Activated naive CD4-positive, alpha-beta T cell treated with anti-CD3 and anti-CD28 coated beads, Interleukin-2, amount 10 ng/mL, durations not matched to agents 7 days and 5 days (primary cell): ENCODE measurements around the gene KISS1R.
A peak's percentile ranks its signal among the peaks of the same experiment; 100 is the strongest.

Experiments used
- CTCF ChIA-PET: fragments of 350-600 bp; sonication (Branson Sonifier 250); formaldehyde crosslinking; loops from one replicate; lab custom pipeline; 2021; ENCODE audit warnings: antibody characterized with exemption; lab: Charles Lee
- DNase-seq: peaks from one replicate; pipeline ENCODE4 v3.0.0-alpha.2; 2020
- H3K27ac Mint-ChIP-seq: one replicate; pipeline ENCODE4 v1.8.0; 2021; ENCODE audit warnings: mild to moderate bottlenecking, moderate library complexity, mixed read lengths
- H3K27me3 Mint-ChIP-seq: one replicate; pipeline ENCODE4 v1.8.0; 2021; ENCODE audit warnings: mild to moderate bottlenecking, mixed read lengths
- H3K36me3 Mint-ChIP-seq: one replicate; pipeline ENCODE4 v1.8.0; 2021; ENCODE audit warnings: mixed read lengths
- H3K4me1 Mint-ChIP-seq: one replicate; pipeline ENCODE4 v1.8.0; 2021; ENCODE audit warnings: mixed read lengths
- H3K4me3 Mint-ChIP-seq: one replicate; pipeline ENCODE4 v1.8.0; 2021; ENCODE audit warnings: mild to moderate bottlenecking, moderate library complexity, mixed read lengths
- H3K9me3 Mint-ChIP-seq: one replicate; pipeline ENCODE4 v1.8.0; 2021; ENCODE audit warnings: mixed read lengths

KISS1R gene

DNA sequence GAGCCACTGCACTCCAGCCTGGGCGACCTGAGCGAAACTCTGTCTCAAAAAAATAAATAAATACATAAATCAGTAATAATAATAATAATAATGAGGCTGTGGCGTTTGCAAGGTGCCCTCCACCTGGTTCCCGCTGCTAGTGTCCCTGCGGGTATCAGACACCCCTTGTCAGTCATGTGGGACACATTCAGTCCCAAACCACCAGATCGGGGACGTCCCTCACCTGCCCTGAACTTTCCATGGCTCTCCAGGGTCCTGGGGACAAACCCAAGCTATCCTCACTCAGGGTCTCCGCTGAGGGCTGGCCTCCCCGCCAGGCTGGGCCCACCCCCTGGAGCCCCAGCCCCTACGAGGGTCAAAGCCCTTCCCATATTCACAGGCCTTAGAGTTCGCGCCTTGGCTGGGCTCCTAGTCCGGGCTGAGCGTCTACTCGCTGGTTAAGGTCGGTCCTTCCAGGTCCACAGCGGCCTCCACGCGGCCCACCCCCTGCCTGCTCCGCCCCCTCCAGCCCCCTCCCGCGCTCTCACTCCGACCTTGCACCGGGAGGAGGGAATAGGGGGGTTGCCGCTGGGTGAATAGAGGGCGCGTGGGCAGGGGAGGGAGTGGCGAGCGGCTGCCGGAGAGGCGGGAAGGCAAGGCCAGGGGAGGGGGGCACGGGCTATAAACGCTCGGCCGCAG lies 349 bp upstream of the KISS1R start:
- CTCF ChIA-PET: interaction anchor here (1.1 to 4.5 kb wide), 3 partner anchors 53 to 75 kb away, joined by 4 to 24 read pairs (median 12); no protein-coding TSS in a partner anchor
- Mint-ChIP-seq H3K27ac (no peak overlapping the region), H3K9me3 (no peaks in the 10 kb centered on the region), H3K4me1 (peaks cover 27% of the 10 kb centered on the region), H3K36me3 (no peaks in the 10 kb centered on the region), H3K27me3 (peaks cover 47% of the 10 kb centered on the region), H3K4me3 (peak overlapping the region; percentile 40)
- peak; percentile 41 for DNase-seq

DNA sequence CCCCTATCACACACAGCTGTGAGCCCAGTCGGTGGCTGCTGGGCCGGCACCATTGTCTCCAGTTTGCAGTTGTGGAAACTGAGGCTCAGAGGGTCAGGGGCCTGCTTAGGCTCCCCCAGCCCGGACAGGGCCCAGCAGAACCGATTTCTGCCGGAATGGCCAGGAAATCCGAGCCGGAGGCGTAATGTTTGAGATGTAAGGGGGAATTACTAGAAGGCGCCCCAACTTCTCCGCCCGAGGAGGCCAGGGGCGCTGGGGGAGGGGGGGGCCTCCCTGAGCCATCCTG lies 962 bp downstream of the KISS1R start:
- no peaks in the 10 kb centered on the region for H3K36me3 Mint-ChIP-seq
- H3K27me3 Mint-ChIP-seq: peaks cover 49% of the 10 kb centered on the region
- H3K4me3 Mint-ChIP-seq: peak overlapping the region; percentile 61
- H3K4me1 Mint-ChIP-seq: peaks cover 30% of the 10 kb centered on the region
- no peaks in the 10 kb centered on the region for H3K9me3 Mint-ChIP-seq
- no peak for DNase-seq
- CTCF ChIA-PET: interaction anchor here (4.5 kb wide), 1 partner anchor 55 kb away, joined by 24 read pairs; no protein-coding TSS in a partner anchor
- no peak overlapping the region for H3K27ac Mint-ChIP-seq

DNA sequence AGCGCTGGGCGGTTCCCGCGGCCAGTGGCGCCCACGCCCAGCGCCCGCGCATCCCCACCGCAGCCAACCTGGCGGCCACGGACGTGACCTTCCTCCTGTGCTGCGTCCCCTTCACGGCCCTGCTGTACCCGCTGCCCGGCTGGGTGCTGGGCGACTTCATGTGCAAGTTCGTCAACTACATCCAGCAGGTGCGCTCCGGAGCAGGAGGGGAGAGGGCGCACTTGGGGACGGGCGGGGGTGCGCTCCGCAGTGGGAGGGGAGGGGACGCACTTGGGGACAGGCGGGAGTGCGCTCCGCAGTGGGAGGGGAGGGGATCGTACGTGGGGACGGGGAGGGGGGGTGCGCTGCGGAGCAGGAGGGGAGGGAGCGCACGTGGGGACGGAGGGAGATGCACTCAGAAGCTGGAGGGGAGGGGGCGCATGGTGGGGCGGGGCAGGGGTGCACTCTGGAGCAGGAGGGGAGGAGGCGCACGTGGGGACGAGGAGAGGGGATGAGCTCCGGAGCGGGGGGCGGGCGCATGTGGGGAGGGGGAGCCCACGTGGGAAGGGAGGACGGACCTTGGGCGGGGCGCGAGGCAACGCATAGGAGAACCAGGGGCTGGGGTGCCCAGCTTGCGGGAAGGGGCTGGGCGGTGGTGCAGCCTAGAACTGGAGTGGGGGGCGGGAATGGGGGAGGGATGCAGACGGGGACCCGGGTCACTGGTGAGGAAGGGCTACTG lies 1.5 kb downstream of the KISS1R start:
- Mint-ChIP-seq H3K9me3 (no peaks in the 10 kb centered on the region), H3K27ac (no peak overlapping the region), H3K4me1 (peaks cover 33% of the 10 kb centered on the region)

DNA sequence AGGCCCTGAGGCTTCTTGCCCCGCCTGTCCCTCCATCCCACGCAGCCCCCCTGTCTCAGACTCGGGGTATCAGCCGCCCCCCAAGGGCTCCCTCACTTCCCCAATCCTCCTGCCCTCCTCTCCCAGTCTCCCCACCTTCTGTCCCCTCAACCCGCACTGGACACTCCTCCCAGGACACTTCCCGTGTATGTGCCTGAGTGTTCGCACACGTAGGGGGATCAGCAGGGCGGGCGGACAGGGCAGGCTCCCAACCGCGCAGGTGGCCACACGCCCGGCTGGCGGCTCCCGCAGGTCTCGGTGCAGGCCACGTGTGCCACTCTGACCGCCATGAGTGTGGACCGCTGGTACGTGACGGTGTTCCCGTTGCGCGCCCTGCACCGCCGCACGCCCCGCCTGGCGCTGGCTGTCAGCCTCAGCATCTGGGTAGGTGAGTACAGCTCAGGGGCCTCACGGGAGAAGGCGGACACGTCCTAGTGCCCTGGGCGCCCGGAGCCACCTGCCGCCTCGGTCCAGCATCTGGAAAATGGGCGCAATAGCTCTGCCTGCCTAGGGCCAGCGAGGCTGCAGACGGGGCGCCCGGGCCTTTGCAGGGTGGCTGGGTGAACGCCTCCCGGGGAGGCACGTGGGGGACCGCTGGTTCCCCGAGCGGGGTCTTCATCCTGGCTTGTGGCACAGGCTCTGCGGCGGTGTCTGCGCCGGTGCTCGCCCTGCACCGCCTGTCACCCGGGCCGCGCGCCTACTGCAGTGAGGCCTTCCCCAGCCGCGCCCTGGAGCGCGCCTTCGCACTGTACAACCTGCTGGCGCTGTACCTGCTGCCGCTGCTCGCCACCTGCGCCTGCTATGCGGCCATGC lies 2.3 kb downstream of the KISS1R start:
- Mint-ChIP-seq H3K4me3 (peak overlapping the region; percentile 60), H3K27ac (peak overlapping the region; percentile 55), H3K36me3 (no peaks in the 10 kb centered on the region), H3K27me3 (peaks cover 55% of the 10 kb centered on the region), H3K4me1 (peaks cover 36% of the 10 kb centered on the region), H3K9me3 (no peaks in the 10 kb centered on the region)
- peak; percentile 59 for DNase-seq
- CTCF ChIA-PET: interaction anchor here (0.8 to 4.5 kb wide), 3 partner anchors 56 to 65 kb away, joined by 4 to 24 read pairs (median 6); partner anchors contain the start of gene WDR18

More for the DNA sequence above, 1.5 kb downstream of the KISS1R start:
- H3K4me3 Mint-ChIP-seq: peak overlapping the region; percentile 60
- DNase-seq: peak; percentile 62
- peaks cover 54% of the 10 kb centered on the region for H3K27me3 Mint-ChIP-seq
- H3K36me3 Mint-ChIP-seq: no peaks in the 10 kb centered on the region
- CTCF ChIA-PET: interaction anchor here (4.5 kb wide), 1 partner anchor 55 kb away, joined by 24 read pairs; no protein-coding TSS in a partner anchor

DNA sequence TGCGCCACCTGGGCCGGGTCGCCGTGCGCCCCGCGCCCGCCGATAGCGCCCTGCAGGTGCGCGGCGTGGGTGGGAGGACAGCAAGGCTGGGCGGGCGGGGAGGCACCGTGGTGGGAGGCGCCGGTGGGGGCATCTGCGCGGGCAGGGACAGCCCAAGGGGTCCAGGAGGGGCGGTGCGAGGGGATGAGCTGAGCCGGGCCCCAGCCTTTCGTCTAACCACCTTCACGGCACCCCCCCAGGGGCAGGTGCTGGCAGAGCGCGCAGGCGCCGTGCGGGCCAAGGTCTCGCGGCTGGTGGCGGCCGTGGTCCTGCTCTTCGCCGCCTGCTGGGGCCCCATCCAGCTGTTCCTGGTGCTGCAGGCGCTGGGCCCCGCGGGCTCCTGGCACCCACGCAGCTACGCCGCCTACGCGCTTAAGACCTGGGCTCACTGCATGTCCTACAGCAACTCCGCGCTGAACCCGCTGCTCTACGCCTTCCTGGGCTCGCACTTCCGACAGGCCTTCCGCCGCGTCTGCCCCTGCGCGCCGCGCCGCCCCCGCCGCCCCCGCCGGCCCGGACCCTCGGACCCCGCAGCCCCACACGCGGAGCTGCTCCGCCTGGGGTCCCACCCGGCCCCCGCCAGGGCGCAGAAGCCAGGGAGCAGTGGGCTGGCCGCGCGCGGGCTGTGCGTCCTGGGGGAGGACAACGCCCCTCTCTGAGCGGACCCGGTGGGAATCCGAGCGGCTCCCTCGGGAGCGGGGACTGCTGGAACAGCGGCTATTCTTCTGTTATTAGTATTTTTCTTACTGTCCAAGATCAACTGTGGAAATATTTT lies 3.1 kb downstream of the KISS1R start:
- H3K27ac Mint-ChIP-seq: peak overlapping the region; percentile 49
- H3K36me3 Mint-ChIP-seq: no peaks in the 10 kb centered on the region
- CTCF ChIA-PET: interaction anchor here (0.8 to 4.5 kb wide), 3 partner anchors 57 to 64 kb away, joined by 4 to 24 read pairs (median 6); partner anchors contain the start of gene WDR18
- peak; percentile 73 for DNase-seq
- H3K4me1 Mint-ChIP-seq: peaks cover 37% of the 10 kb centered on the region
- peak overlapping the region; percentile 73 for H3K4me3 Mint-ChIP-seq
- H3K9me3 Mint-ChIP-seq: no peaks in the 10 kb centered on the region
- peaks cover 48% of the 10 kb centered on the region for H3K27me3 Mint-ChIP-seq

DNA sequence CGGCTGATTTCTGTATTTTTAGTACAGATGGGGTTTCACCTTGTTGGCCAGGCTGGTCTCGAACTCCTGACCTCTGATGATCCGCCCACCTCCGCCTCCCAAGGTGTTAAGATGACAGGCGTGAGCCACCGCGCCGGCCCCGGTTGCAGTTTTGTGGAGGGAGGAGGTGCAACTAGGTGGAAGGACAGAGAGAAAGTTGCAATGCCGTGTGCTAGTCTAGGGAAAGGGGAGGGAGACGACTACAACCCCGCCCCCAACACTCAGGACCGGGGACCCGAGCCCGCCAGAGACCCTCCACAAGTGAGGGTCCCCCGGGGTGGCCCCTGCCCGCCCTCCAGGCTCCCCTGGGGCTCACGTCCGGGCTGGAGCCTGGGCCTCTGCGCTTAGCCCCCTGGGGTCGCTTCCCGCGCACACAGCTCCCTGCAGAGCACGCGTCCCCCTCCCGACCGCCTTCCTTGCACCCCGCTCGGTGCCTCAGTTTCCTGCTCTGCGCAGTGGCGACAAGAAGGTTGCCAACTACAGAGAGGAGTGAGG lies 7.5 kb downstream of the KISS1R start:
- CTCF ChIA-PET: interaction anchor here (0.8 to 3.7 kb wide), 2 partner anchors 58 to 61 kb away, joined by 5 to 74 read pairs; partner anchors contain the start of gene WDR18
- Mint-ChIP-seq H3K4me3 (peak overlapping the region; percentile 76), H3K9me3 (no peaks in the 10 kb centered on the region), H3K27ac (peak overlapping the region; percentile 55), H3K36me3 (peaks cover 2% of the 10 kb centered on the region), H3K4me1 (peaks cover 28% of the 10 kb centered on the region), H3K27me3 (peaks cover 16% of the 10 kb centered on the region)
- peak; percentile 51 for DNase-seq

DNA sequence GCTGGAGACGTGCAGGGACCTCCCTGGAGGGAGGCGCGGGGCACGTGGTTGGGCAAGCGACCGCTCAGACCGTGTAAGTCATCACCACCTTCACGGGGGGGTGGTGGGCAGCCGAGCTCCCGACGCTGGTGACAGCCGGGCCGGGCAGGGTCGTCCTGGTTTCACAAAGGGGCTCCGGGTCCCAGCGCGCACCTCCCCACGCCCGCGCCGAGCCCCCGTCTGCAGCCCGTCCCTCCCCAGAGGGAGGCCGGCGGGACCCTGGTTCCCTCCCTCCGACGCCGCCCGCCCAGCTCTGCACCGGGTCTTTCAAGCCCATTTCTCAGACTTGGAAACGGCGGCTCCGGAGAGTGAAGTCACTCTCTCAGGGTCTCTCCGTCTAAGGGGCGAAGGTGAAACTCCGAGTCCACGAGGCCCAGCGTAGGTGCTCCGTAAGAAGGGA lies 8.0 kb downstream of the KISS1R start:
- H3K4me1 Mint-ChIP-seq: peaks cover 28% of the 10 kb centered on the region
- CTCF ChIA-PET: interaction anchor here (0.8 to 3.7 kb wide), 2 partner anchors 58 to 61 kb away, joined by 5 to 74 read pairs; partner anchors contain the start of gene WDR18

DNA sequence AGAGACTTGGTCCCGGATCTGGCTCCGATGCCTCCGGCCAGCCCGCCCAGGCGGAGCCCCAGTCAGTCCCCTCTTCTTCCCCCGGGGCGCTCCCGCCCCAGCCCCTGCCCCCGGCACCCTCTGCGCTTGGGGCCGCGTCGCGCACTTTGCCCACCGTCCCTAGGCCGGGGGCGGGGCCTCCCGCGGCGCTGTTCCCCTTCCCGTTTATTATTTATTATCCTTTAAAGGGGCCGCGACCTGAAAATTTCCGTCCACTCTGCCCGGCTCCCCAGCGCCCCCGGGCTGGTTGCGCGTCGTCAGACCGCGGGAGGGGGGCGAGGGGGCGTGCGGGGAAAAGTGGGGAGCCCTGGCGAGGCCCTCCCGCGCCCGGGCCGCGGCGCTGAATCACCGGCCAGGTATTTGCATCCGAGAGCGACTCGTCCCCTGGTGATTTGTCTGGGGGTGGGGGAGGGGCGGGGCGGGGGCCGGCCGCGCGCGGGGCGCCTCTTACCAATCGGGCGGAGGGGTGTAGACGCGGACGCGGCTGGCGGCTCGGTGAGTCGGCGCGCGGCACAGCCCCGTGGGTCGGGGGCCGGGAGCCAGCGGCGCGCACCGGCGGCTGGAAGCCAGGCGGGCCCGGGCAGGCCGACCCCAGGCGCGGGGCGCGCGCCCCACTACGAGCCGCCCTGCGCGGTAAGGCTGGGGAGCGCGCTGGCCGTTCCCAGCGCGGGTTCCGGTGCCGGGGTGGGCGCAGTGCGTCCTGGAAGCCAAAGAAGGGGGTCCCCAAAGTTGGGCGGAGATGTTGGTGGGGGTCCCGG lies 8.6 kb downstream of the KISS1R start, which contains the start of gene ARID3A:
ARID3A (plus strand) TSS at position 510 of the 797 bp plus-strand sequence. CDS start 3,494 bp downstream, outside the sequence.
- peaks cover 5% of the 10 kb centered on the region for H3K36me3 Mint-ChIP-seq
- CTCF ChIA-PET: interaction anchor here (3.7 kb wide), 1 partner anchor 57 kb away, joined by 74 read pairs; the partner anchor contains the start of gene WDR18
- H3K27me3 Mint-ChIP-seq: peaks cover 16% of the 10 kb centered on the region
- peak within 1 kb of the TSS; percentile 82 for H3K4me3 Mint-ChIP-seq
- H3K4me1 Mint-ChIP-seq: peaks cover 27% of the 10 kb centered on the region
- H3K27ac Mint-ChIP-seq: peak within 1 kb of the TSS; percentile 83
- no peaks in the 10 kb centered on the region for H3K9me3 Mint-ChIP-seq
- peak; percentile 82 for DNase-seq

More for the DNA sequence above, 8.0 kb downstream of the KISS1R start:
- Mint-ChIP-seq H3K9me3 (no peaks in the 10 kb centered on the region), H3K27ac (peak overlapping the region; percentile 82), H3K4me3 (peak overlapping the region; percentile 76), H3K27me3 (peaks cover 16% of the 10 kb centered on the region), H3K36me3 (peaks cover 5% of the 10 kb centered on the region)
- DNase-seq: peak; percentile 81

DNA sequence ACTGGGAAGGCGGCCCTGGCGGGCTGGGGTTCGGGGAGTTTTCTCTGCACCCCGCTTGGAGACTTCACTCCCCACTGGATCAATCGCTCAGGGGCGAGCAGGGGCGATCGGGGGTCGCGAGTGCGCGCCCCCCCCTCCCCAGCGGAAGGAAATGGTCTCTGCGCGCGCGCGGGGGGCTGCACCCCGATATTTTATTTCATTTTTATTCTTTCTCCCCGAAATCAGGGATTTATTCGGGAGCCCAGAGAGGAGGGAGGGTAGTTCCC lies 9.1 kb downstream of the KISS1R start:
- Mint-ChIP-seq H3K27me3 (peaks cover 13% of the 10 kb centered on the region), H3K4me1 (peaks cover 26% of the 10 kb centered on the region), H3K36me3 (peaks cover 7% of the 10 kb centered on the region), H3K4me3 (peak overlapping the region; percentile 82), H3K9me3 (no peaks in the 10 kb centered on the region), H3K27ac (peak overlapping the region; percentile 67)
- CTCF ChIA-PET: no interaction called here
- DNase-seq: no peak

DNA sequence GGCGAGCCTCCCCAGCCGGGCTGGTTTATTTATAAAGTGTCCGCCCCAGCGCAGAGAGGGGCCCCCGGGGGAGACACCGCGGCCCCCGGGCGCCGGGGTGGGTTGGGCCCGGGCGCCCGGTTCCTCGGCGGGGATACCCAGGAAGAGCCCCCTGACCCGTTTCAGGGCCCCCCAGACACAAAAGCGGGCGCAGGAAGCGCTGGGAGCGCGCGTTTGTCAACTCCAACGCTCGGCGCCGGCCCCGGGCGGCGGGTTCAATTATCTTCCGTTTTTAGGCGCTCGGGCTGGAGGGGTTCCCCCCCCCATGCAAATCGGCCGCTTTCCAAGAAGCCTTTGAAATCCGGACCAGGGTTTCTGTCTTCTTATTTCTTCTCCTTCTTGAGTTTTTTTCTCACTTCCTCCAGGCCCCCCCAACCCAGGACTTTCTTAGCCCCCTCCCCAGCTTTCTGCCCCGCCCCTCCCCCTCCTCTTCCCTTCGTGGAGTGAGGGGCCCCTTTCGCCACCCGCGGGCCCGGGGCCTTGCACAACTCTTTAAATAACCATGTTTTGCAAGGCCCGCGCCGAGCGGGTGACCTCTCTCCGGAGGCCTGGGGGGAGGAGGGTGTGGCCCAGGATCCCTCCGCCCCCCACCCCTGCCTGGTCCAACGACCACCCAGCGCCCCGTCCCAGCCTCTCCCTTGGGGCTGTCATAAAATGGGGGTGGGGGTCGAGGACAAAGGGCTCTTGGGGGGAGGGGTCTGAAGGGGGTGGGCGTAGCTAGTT lies 9.6 kb downstream of the KISS1R start:
- peaks cover 8% of the 10 kb centered on the region for H3K27me3 Mint-ChIP-seq
- H3K36me3 Mint-ChIP-seq: peaks cover 7% of the 10 kb centered on the region
- peak overlapping the region; percentile 82 for H3K4me3 Mint-ChIP-seq
- peaks cover 27% of the 10 kb centered on the region for H3K4me1 Mint-ChIP-seq
- peak; percentile 68 for DNase-seq
- H3K27ac Mint-ChIP-seq: peak overlapping the region; percentile 83
- CTCF ChIA-PET: no interaction called here
- H3K9me3 Mint-ChIP-seq: no peaks in the 10 kb centered on the region

DNA sequence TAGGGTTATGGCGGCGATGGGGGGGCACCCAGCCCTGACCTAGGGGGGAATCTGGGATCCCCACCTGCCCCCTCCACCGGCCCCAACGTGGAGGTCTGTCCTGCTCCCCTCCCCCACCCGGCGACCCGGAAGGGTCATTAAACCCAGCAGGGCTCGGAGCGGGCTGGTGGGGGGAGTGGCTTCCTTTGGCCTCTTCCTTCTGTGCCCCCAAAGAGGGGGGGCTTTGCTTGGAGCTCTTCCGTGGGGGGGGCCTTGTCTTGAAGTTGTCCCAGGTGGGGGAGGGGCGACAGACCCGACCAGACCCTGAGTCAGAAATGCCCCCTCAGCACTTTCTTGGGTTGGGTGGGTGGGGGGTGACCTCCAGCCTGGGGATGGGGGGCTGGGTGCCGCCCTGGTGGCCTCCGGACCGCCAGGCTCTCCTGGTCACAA lies 10.2 kb downstream of the KISS1R start:
- peaks cover 11% of the 10 kb centered on the region for H3K36me3 Mint-ChIP-seq
- peaks cover 29% of the 10 kb centered on the region for H3K4me1 Mint-ChIP-seq
- H3K27me3 Mint-ChIP-seq: peaks cover 7% of the 10 kb centered on the region
- peak overlapping the region; percentile 50 for H3K4me3 Mint-ChIP-seq
- H3K9me3 Mint-ChIP-seq: no peaks in the 10 kb centered on the region
- CTCF ChIA-PET: interaction anchor here (0.5 kb wide), 1 partner anchor 35 kb away, joined by 3 read pairs; no protein-coding TSS in a partner anchor
- no peak for DNase-seq
- H3K27ac Mint-ChIP-seq: no peak overlapping the region
